RPMI7951 (cell line): ENCODE results near the gene OR2H1. TPM values are rescaled to one million over a fixed set of nuclear protein-coding genes. Genes with fewer than 3 reads are reported as not detected.

Source experiments
- DNase-seq: peaks from one replicate; pipeline ENCODE4 v3.0.0-alpha.2; 2012; ENCODE audit warnings: low read depth
- total RNA-seq: library from RNA; depleted of rRNA; stranded (reverse); fragments of >200 nt; shearing (Covaris generic); gene quantifications from 2 replicates; pipeline ENCODE4 v1.2.3, GENCODE V29; 2014; rRNA removed

The OR2H1 gene
- total RNA-seq, 1 experiment from 2014 or later, result not detected

DNA sequence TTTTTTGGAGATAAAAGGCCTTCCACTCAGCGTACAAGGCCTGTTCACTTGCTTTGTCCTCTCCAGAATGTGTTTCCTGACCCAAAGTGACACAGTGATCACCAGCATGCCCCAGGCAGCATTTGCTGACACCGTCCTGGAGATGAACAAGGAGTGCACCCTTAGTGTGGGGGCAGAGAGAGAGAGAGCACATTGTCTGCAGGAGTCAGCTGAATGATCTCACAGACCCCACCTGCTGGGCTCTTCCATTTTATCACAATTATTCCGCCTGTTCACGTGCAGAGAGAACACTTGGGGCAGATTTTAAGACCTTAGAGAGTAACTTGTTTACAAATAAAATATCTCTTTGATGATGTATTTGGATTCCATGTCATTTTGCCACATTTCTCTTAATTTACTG lies 53.2 kb downstream of the OR2H1 start:
- no peak for DNase-seq

DNA sequence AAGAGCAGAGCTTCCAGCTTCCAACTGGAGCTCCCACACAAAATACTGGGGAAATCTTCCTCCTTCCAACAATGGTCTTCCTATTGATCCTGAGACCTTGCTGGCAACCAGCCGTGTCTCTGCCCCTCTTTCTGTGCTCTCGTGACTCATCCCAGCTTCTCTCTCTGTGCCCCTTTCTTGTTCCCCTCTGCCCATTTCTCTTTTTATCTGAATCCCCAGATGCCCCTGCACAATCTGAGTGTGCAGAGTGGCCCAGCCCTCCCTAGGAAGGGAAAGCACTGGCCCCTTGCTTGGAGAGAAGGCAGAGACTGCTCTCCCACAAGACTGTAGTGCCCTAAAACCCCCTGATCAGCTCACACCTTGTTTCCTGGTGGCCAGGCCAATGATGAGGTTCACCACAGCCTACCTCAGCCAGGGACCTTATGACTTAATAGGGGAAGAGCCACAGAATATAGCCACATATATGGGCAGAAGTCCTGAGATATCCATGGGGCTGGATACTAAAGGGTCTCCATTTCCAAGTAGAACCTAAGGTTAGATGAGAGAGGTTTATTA lies 53.9 kb downstream of the OR2H1 start:
- no peak for DNase-seq

Other genes with a start within 250 kb of the OR2H1 start
- not detected in 2 replicates for gene OR14J1, start 155.5 kb upstream of the OR2H1 start, total RNA-seq
- gene OR5V1, start 88.3 kb upstream of the OR2H1 start, total RNA-seq, result not detected in 2 replicates
- gene OR12D3, start 81.9 kb upstream of the OR2H1 start, total RNA-seq, result not detected in 2 replicates
- gene OR12D2, start 61.5 kb upstream of the OR2H1 start, total RNA-seq, result not detected in 2 replicates
- not detected in 2 replicates for gene OR12D1, start 42.2 kb upstream of the OR2H1 start, total RNA-seq
- not detected in 2 replicates for gene OR10C1, start 17.8 kb upstream of the OR2H1 start, total RNA-seq
- gene OR11A1, start 84 bp upstream of the OR2H1 start, total RNA-seq, result not detected in 2 replicates
- not detected in 2 replicates for gene MAS1L, start 30.8 kb downstream of the OR2H1 start, total RNA-seq
- gene UBD, start 102.6 kb downstream of the OR2H1 start, total RNA-seq, result not detected in 2 replicates
- not detected in 2 replicates for gene OR2H2, start 128.0 kb downstream of the OR2H1 start, total RNA-seq
- gene GABBR1, start 176.0 kb downstream of the OR2H1 start, total RNA-seq, result 3.3 and 5.0 TPM in 2 replicates
- gene MOG, start 199.9 kb downstream of the OR2H1 start, total RNA-seq, result not detected in 2 replicates
- gene ZFP57, start 224.0 kb downstream of the OR2H1 start, total RNA-seq, result not detected in 2 replicates